ENCODE results near the gene ZNF362.

The ZNF362 gene

GRCh38 chr1:33246171-33246570 lies 10.1 kb upstream of the ZNF362 start:
- DNase-seq, result no peak

- no peak for DNase-seq
Observed at GRCh38 chr1:33247545-33247944, 8.7 kb upstream of the ZNF362 start.

GRCh38 chr1:33248244-33248643 lies 8.0 kb upstream of the ZNF362 start:
- DNase-seq, result no peak

GRCh38 chr1:33249422-33249821 lies 6.9 kb upstream of the ZNF362 start:
- no peak for DNase-seq

- DNase-seq, result no peak
Observed at GRCh38 chr1:33250217-33250616, 6.1 kb upstream of the ZNF362 start.

GRCh38 chr1:33250724-33251123 lies 5.6 kb upstream of the ZNF362 start:
- DNase-seq, result no peak

- no peak for DNase-seq
Observed at GRCh38 chr1:33254491-33254890, 1.8 kb upstream of the ZNF362 start.

GRCh38 chr1:33255347-33256220 lies 708 bp upstream of the ZNF362 start:
- DNase-seq, result peak; percentile 94

GRCh38 chr1:33256221-33256470 lies 146 bp upstream of the ZNF362 start:
- no peak for DNase-seq

- peak; percentile 17 for DNase-seq
Observed at GRCh38 chr1:33257207-33257771, 997 bp downstream of the ZNF362 start.

GRCh38 chr1:33257772-33258712 lies 1.8 kb downstream of the ZNF362 start:
- DNase-seq, result peak; percentile 22

- DNase-seq, result no peak
Observed at GRCh38 chr1:33258788-33259274, 2.5 kb downstream of the ZNF362 start.

GRCh38 chr1:33259879-33260278 lies 3.6 kb downstream of the ZNF362 start:
- no peak for DNase-seq

GRCh38 chr1:33260439-33260838 lies 4.1 kb downstream of the ZNF362 start:
- DNase-seq, result no peak

- DNase-seq, result no peak
Observed at GRCh38 chr1:33261344-33261743, 5.1 kb downstream of the ZNF362 start.

- DNase-seq, result no peak
Observed at GRCh38 chr1:33263890-33264504, 7.7 kb downstream of the ZNF362 start.

GRCh38 chr1:33265780-33266605 lies 9.7 kb downstream of the ZNF362 start:
- no peak for DNase-seq

- DNase-seq, result no peak
Observed at GRCh38 chr1:33266766-33267165, 10.5 kb downstream of the ZNF362 start.

- DNase-seq, result no peak
Observed at GRCh38 chr1:33267468-33268205, 11.3 kb downstream of the ZNF362 start.

GRCh38 chr1:33268457-33268856 lies 12.2 kb downstream of the ZNF362 start:
- DNase-seq, result no peak

GRCh38 chr1:33268927-33269610 lies 12.8 kb downstream of the ZNF362 start:
- no peak for DNase-seq
